HepG2 (cell line): ENCODE measurements around the gene AJM1. TPM values are rescaled to one million over a fixed set of nuclear protein-coding genes. Genes with fewer than 3 reads are reported as not detected.

Experiments
- ATAC-seq: fragments of 200-7000 bp; cut with Tn5 transposase; 3 replicates; pipeline ENCODE4 v1.9.1; 2020; ENCODE audit warnings: mild to moderate bottlenecking, moderate library complexity
- BruUV-seq: library from RNA; stranded (reverse); fragments of 400-500 nt; replicated peaks from 2 replicates; lab custom pipeline; 2021; lab: Mats Ljungman, UMichigan
- CTCF ChIA-PET: fragments of 300-600 bp; formaldehyde crosslinking; extraction: SDS; loops from one replicate; lab custom pipeline; 2021; ENCODE audit warnings: low total read pairs, inconsistent platforms, low intra/inter-chr PET ratio; lab: Yijun Ruan, JAX
- POLR2A ChIA-PET: fragments of 350-600 bp; sonication (Branson Sonifier 250); formaldehyde crosslinking; loops from one replicate; lab custom pipeline; 2020; ENCODE audit warnings: antibody characterized with exemption, inconsistent platforms; lab: Yijun Ruan, JAX
- DNase-seq: peaks from one replicate; pipeline ENCODE4 v3.0.0-alpha.2; 2015; ENCODE audit warnings: low spot score
- FAIRE-seq: peaks from 3 replicates; lab custom pipeline; 2011; peaks lifted over from hg19 to GRCh38; lab: Jason Lieb, UNC
- H2AFZ ChIP-seq: one replicate; pipeline ENCODE4 v1.6.1; 2011; ENCODE audit warnings: low read length, inconsistent platforms
- H3K27ac ChIP-seq: fragments of 300-600 bp; 3 replicates; pipeline ENCODE4 v1.8.0; 2011; ENCODE audit warnings: mixed run types, mild to moderate bottlenecking, mixed read lengths, low read length, inconsistent platforms; ENCODE audit not compliant: insufficient read depth; ENCODE audit errors: extremely low read length
- H3K27me3 ChIP-seq, 2 experiments: fragments of 200-600 bp in 1 of 2; 2 replicates in 1 of 2; 3 replicates in 1 of 2; pipeline versions ENCODE4 v1.6.0 to v1.8.0; 2011; ENCODE audit warnings: low read length in 2 of 2, mild to moderate bottlenecking in 2 of 2, moderate library complexity in 2 of 2, inconsistent platforms in 1 of 2; ENCODE audit not compliant: insufficient read depth in 2 of 2, control insufficient read depth in 1 of 2
- H3K36me3 ChIP-seq, 2 experiments: fragments of 200-600 bp in 1 of 2; replicated peaks in 1 of 2; 2 replicates in 1 of 2; 3 replicates in 1 of 2; pipeline versions ENCODE4 v1.5.1 to v1.8.0; 2011; ENCODE audit warnings: low read length in 2 of 2, inconsistent platforms in 1 of 2; ENCODE audit not compliant: insufficient read depth in 2 of 2, control insufficient read depth in 1 of 2
- H3K4me1 ChIP-seq: 2 replicates; pipeline ENCODE4 v1.5.1; 2012; ENCODE audit warnings: low read length, inconsistent platforms; ENCODE audit not compliant: insufficient read depth
- H3K4me2 ChIP-seq: 2 replicates; pipeline ENCODE4 v1.6.0; 2011; ENCODE audit warnings: low read depth, low read length, inconsistent platforms
- H3K4me3 ChIP-seq, 3 experiments: fragments of 200-600 bp in 1 of 3; sonication (generic), shearing (Covaris generic) in 1 of 3; replicated peaks in 1 of 3; 2 replicates each; pipeline ENCODE4 v1.5.1; 2011 to 2016; ENCODE audit warnings: low read length in 3 of 3, inconsistent platforms in 2 of 3, low read depth in 2 of 3, mild to moderate bottlenecking in 2 of 3, control low read depth in 1 of 3, mixed read lengths in 1 of 3; ENCODE audit not compliant: insufficient read depth in 1 of 3
- H3K79me2 ChIP-seq: one replicate; pipeline ENCODE4 v1.6.1; 2011; ENCODE audit warnings: low read length, inconsistent platforms; ENCODE audit not compliant: insufficient read depth
- H3K9ac ChIP-seq: 2 replicates; pipeline ENCODE4 v1.6.0; 2011; ENCODE audit warnings: mild to moderate bottlenecking, low read depth, low read length, inconsistent platforms; ENCODE audit not compliant: insufficient read depth
- H3K9me3 ChIP-seq: 2 replicates; pipeline ENCODE4 v1.5.1; 2012; ENCODE audit warnings: mild to moderate bottlenecking, low read length
- H4K20me1 ChIP-seq: 2 replicates; pipeline ENCODE4 v1.6.0; 2011; ENCODE audit warnings: inconsistent platforms, mild to moderate bottlenecking, low read length, moderate library complexity; ENCODE audit not compliant: insufficient read depth
- FOXK2 ChIP-seq: fragments of 450-650 bp; IDR thresholded peaks from 2 replicates; pipeline ENCODE4 v1.6.1; 2016
- MLLT10 ChIP-seq: sonication (generic); formaldehyde crosslinking; IDR thresholded peaks from 2 replicates; pipeline ENCODE4 v1.4.0; 2020; ENCODE audit warnings: missing genetic modification reagents
- PAWR ChIP-seq: sonication (generic); formaldehyde crosslinking; IDR thresholded peaks from 2 replicates; pipeline ENCODE4 v1.4.0; 2020; ENCODE audit warnings: missing genetic modification reagents, mild to moderate bottlenecking, borderline replicate concordance
- SRSF4 ChIP-seq: fragments of 200-400 bp; formaldehyde crosslinking; IDR thresholded peaks from one replicate; pipeline ENCODE4 v1.6.1; 2018; ENCODE audit warnings: mild to moderate bottlenecking, low read depth, low read length, moderate library complexity; ENCODE audit not compliant: poor library complexity, severe bottlenecking
- ZFP36L2 ChIP-seq: sonication (generic); formaldehyde crosslinking; IDR thresholded peaks from 2 replicates; pipeline ENCODE4 v1.4.0; 2020; ENCODE audit warnings: missing genetic modification reagents
- ZKSCAN1 ChIP-seq: fragments of 150-350 bp; IDR thresholded peaks from 2 replicates; pipeline ENCODE4 v1.6.1; 2014; ENCODE audit warnings: low read length
- ZNF282 ChIP-seq: fragments of 450-650 bp; IDR thresholded peaks from 2 replicates; pipeline ENCODE4 v1.6.1; 2018; ENCODE audit not compliant: partially characterized antibody
- WGBS: methylation state at CpG from one replicate; pipeline ENCODE4 v1.1.6; 2017; ENCODE audit warnings: low lambda C conversion rate; 5-methylcytosine and 5-hydroxymethylcytosine counted together
- in situ Hi-C: cut with HindIII; loops from 2 replicates; pipeline ENCODE4 v1.10.0; 2017; ENCODE audit warnings: low pct_unique_long_range_greater_than_20kb; ENCODE audit not compliant: extremely low pct_ligation_motif_present
- intact Hi-C: fragments of 100-400 bp; cut with micrococcal nuclease; formaldehyde crosslinking; loops from one replicate; pipeline ENCODE4 v1.10.0; 2022; ENCODE audit not compliant: unreplicated experiment
- polyA plus RNA-seq, 8 experiments: library from polyadenylated mRNA; depleted of rRNA in 3 of 8; stranded (reverse) in 7 of 8; unstranded in 1 of 8; fragments of >200 nt; fragmentation: Illumina TruSeq in 4 of 8; extraction: Trizol in 4 of 8; gene quantifications; 2 replicates each; pipeline versions ENCODE4 v1.2.1 to v1.2.3, GENCODE V29; 2011 to 2016; ENCODE audit warnings: low read depth in 4 of 8, missing spikeins in 1 of 8, mixed read lengths in 1 of 8; ENCODE audit not compliant: insufficient read depth in 1 of 8
- total RNA-seq, 5 experiments: library from RNA; depleted of rRNA; stranded (reverse); fragments of >200 nt; fragmentation: Illumina TruSeq; extraction: Trizol; gene quantifications; 2 replicates each; pipeline ENCODE4 v1.2.3, GENCODE V29; 2016; ENCODE audit warnings: low read depth in 1 of 5

The AJM1 gene
- total and polyA plus RNA-seq, 2 of the 13 experiments (the other 11 are each of a cell fraction or from before 2014, with no cell fraction given), result 1.1 to 1.2 TPM

DNA sequence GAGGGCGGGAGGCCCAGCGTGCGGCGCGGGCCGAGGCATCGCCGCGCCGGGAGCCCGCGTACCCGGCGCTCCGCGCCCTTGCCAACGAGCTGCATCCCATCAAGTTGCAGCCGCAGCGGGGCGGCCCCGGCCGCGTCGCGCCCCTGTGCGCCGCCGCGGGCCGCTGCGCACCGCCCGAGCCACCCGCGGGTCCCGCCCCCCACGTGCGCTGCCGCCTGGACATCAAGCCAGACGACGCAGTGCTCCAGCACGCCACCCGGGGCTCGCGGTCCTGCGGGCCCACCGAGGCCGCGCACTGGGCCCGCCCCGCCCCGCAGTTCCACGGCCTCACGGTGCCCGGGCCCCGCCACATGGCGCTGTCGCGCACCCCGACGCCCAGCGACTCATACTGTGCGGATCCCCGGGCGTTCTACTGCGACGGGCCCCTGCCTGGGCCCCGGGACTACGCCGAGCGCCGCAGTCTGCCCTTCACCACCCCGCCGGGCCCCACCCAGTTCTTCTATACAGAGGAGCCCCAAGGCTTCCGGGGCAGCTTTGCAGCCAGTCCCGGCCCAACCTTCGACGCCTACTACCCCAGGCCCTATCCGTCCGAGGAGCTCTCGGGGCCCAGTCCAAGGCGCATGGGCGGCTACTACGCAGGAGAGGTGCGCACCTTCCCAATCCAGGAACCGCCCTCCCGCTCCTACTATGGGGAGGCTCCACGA is 2.6 kb downstream of the AJM1 start:
- Histone ChIP-seq H3K9ac (no peak overlapping the region), H3K4me3 (no peak overlapping the region), H3K36me3 (peaks cover under 1 to 2% of the 10 kb centered on the region in 2 experiments; a peak in 2 of 5 replicates), H3K79me2 (peaks cover 8% of the 10 kb centered on the region), H3K4me2 (no peak overlapping the region), H3K9me3 (no peaks in the 10 kb centered on the region), H3K27ac (no peak overlapping the region), H3K27me3 (no peaks in the 10 kb centered on the region; a peak in 1 of 5 replicates), H3K4me1 (peaks cover 36% of the 10 kb centered on the region), H4K20me1 (peaks cover 3% of the 10 kb centered on the region; the same call in 1 of the 2 replicates), H2AFZ (no peak overlapping the region)
- ATAC-seq, result no peak
- ChIA-PET POLR2A (no interaction called here), CTCF (no interaction called here)
- no peak for FAIRE-seq
- DNase-seq, result no peak
- TF ChIP-seq SRSF4 (no peak), FOXK2 (no peak), PAWR (no peak), ZFP36L2 (no peak), ZKSCAN1 (no peak), ZNF282 (no peak), MLLT10 (no peak)
- WGBS, result 96% methylated on average over 88 of the region's 88 CpGs
- intact Hi-C loops, result loop anchor here (5.0 kb wide), 2 partner anchors 37 to 58 kb away; no protein-coding TSS in a partner anchor
- no TSS peak for BruUV-seq
- in situ Hi-C loops, result loop anchor here (10.0 kb wide), 1 partner anchor 190 kb away; the partner anchor contains the start of gene FUT7
